Ectodermal cell (in vitro differentiated cells): ENCODE data around the gene MUC15.

Experiments used
- H3K27ac ChIP-seq: 2 replicates; pipeline ENCODE4 v1.7.0; 2013; ENCODE audit warnings: mild to moderate bottlenecking, low read depth, low read length; ENCODE audit not compliant: insufficient read depth, poor library complexity, severe bottlenecking
- H3K27me3 ChIP-seq: 2 replicates; pipeline ENCODE4 v1.7.0; 2013; ENCODE audit warnings: mild to moderate bottlenecking, low read length; ENCODE audit not compliant: insufficient read depth, control insufficient read depth, poor library complexity, severe bottlenecking
- H3K36me3 ChIP-seq: one replicate; pipeline ENCODE4 v1.7.0; 2013; ENCODE audit warnings: low read length; ENCODE audit not compliant: control insufficient read depth, insufficient read depth
- H3K4me1 ChIP-seq: one replicate; pipeline ENCODE4 v1.7.0; 2013; ENCODE audit warnings: low read length; ENCODE audit not compliant: control insufficient read depth, insufficient read depth
- H3K4me3 ChIP-seq: 2 replicates; pipeline ENCODE4 v1.7.0; 2013; ENCODE audit warnings: low read depth, low read length, control low read depth; ENCODE audit not compliant: insufficient read depth
- H3K9me3 ChIP-seq: 2 replicates; pipeline ENCODE4 v1.7.0; 2013; ENCODE audit warnings: mild to moderate bottlenecking, low read length, moderate library complexity; ENCODE audit not compliant: control insufficient read depth
- WGBS, 2 experiments: methylation state at CpG; one replicate each; pipeline ENCODE4 v1.1.7; 2013; ENCODE audit warnings: missing lambda C conversion rate in 2 of 2; 5-methylcytosine and 5-hydroxymethylcytosine counted together

Gene MUC15

GRCh38 chr11:26550022-26550421 is 22.0 kb downstream of the MUC15 start:
- WGBS, 2 experiments = 100% methylated on average over 1 of the region's 1 CpG

GRCh38 chr11:26549176-26549575 is 22.9 kb downstream of the MUC15 start:
- Histone ChIP-seq H3K36me3 (no peaks in the 10 kb centered on the region), H3K4me3 (no peak overlapping the region), H3K4me1 (no peaks in the 10 kb centered on the region), H3K27ac (no peak overlapping the region), H3K27me3 (no peaks in the 10 kb centered on the region), H3K9me3 (no peaks in the 10 kb centered on the region)
- WGBS, 2 experiments = 44 to 50% methylated on average over 2 of the region's 2 CpGs

More at GRCh38 chr11:26550022-26550421, 22.0 kb downstream of the MUC15 start:
- Histone ChIP-seq H3K36me3 (no peaks in the 10 kb centered on the region), H3K4me1 (no peaks in the 10 kb centered on the region), H3K4me3 (no peak overlapping the region), H3K27me3 (no peaks in the 10 kb centered on the region), H3K27ac (no peak overlapping the region), H3K9me3 (no peaks in the 10 kb centered on the region)

- WGBS, 2 experiments = 90 to 96% methylated on average over 2 of the region's 2 CpGs
- Histone ChIP-seq H3K27ac (no peak overlapping the region), H3K4me1 (peaks cover 4% of the 10 kb centered on the region), H3K4me3 (no peak overlapping the region), H3K27me3 (no peaks in the 10 kb centered on the region), H3K36me3 (no peaks in the 10 kb centered on the region), H3K9me3 (no peaks in the 10 kb centered on the region)
These were observed 30.2 kb downstream of the MUC15 start for GRCh38 chr11:26541870-26542269.

GRCh38 chr11:26539517-26539916 is 32.5 kb downstream of the MUC15 start:
- H3K36me3 ChIP-seq = no peaks in the 10 kb centered on the region
- H3K9me3 ChIP-seq = no peaks in the 10 kb centered on the region
- WGBS, 2 experiments = 87 to 88% methylated on average over 2 to 3 of the region's 3 CpGs
- H3K4me3 ChIP-seq = no peak overlapping the region
- peaks cover 4% of the 10 kb centered on the region for H3K4me1 ChIP-seq
- H3K27ac ChIP-seq = no peak overlapping the region
- no peaks in the 10 kb centered on the region for H3K27me3 ChIP-seq

GRCh38 chr11:26537341-26537740 is 34.7 kb downstream of the MUC15 start:
- no peak overlapping the region for H3K27ac ChIP-seq
- H3K4me1 ChIP-seq = peaks cover 4% of the 10 kb centered on the region
- H3K9me3 ChIP-seq = no peaks in the 10 kb centered on the region
- H3K27me3 ChIP-seq = no peaks in the 10 kb centered on the region
- H3K4me3 ChIP-seq = no peak overlapping the region
- H3K36me3 ChIP-seq = no peaks in the 10 kb centered on the region
- WGBS, 2 experiments = 81 to 85% methylated on average over 4 of the region's 4 CpGs

GRCh38 chr11:26527685-26528084 is 44.4 kb downstream of the MUC15 start:
- Histone ChIP-seq H3K4me1 (no peaks in the 10 kb centered on the region), H3K27ac (no peak overlapping the region), H3K27me3 (no peaks in the 10 kb centered on the region), H3K36me3 (no peaks in the 10 kb centered on the region), H3K9me3 (no peaks in the 10 kb centered on the region), H3K4me3 (no peak overlapping the region)
- WGBS, 2 experiments = 88 to 100% methylated on average over 1 of the region's 1 CpG

GRCh38 chr11:26522912-26523610 is 49.0 kb downstream of the MUC15 start:
- Histone ChIP-seq H3K27me3 (no peaks in the 10 kb centered on the region), H3K9me3 (no peaks in the 10 kb centered on the region), H3K4me1 (no peaks in the 10 kb centered on the region), H3K4me3 (no peak overlapping the region), H3K36me3 (no peaks in the 10 kb centered on the region), H3K27ac (no peak overlapping the region)
- 48 to 56% methylated on average over 10 to 11 of the region's 12 CpGs for WGBS, 2 experiments

GRCh38 chr11:26519469-26519868 is 52.6 kb downstream of the MUC15 start:
- Histone ChIP-seq H3K9me3 (no peaks in the 10 kb centered on the region), H3K27ac (no peak overlapping the region), H3K4me3 (no peak overlapping the region), H3K36me3 (no peaks in the 10 kb centered on the region), H3K27me3 (no peaks in the 10 kb centered on the region), H3K4me1 (no peaks in the 10 kb centered on the region)
- 75 to 91% methylated on average over 2 of the region's 2 CpGs for WGBS, 2 experiments

- no peak overlapping the region for H3K27ac ChIP-seq
- 83 to 100% methylated on average over 1 to 2 of the region's 2 CpGs for WGBS, 2 experiments
These were observed 59.9 kb downstream of the MUC15 start for GRCh38 chr11:26512196-26512595.

GRCh38 chr11:26510756-26511155 is 61.3 kb downstream of the MUC15 start:
- H3K27me3 ChIP-seq = no peaks in the 10 kb centered on the region
- H3K36me3 ChIP-seq = no peaks in the 10 kb centered on the region
- WGBS, 2 experiments = 65 to 93% methylated on average over 1 to 2 of the region's 2 CpGs
- H3K4me1 ChIP-seq = no peaks in the 10 kb centered on the region
- no peak overlapping the region for H3K27ac ChIP-seq
- no peaks in the 10 kb centered on the region for H3K9me3 ChIP-seq
- no peak overlapping the region for H3K4me3 ChIP-seq

More at GRCh38 chr11:26512196-26512595, 59.9 kb downstream of the MUC15 start:
- Histone ChIP-seq H3K27me3 (no peaks in the 10 kb centered on the region), H3K4me3 (no peak overlapping the region), H3K4me1 (no peaks in the 10 kb centered on the region), H3K36me3 (no peaks in the 10 kb centered on the region), H3K9me3 (no peaks in the 10 kb centered on the region)
